ENCODE data around the gene KIAA1217.
"Not testable (repeated sequence)": the region's sequence is repeated elsewhere in the genome, so short reads cannot be mapped to it uniquely, and the experiment has no call there.

KIAA1217 gene

DNA sequence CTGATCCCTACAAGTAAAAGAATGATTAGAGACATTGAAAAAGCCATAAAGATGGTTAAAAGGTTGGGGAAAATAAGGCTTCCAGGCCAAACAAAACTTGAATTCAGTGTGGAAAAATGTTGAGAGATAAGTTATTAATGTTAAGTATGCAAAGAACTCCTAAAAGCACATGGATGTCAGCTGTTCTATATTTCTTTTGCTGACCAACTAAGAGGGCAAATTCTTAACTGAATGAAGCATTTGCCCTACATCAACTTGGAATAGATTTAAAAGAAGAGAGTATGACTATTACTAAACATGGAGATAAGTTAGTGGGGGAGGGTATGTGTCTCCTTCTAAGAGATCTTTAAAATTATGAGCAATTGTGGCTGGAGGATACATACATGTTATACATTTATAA lies 124.8 kb downstream of the KIAA1217 start:
- Histone ChIP-seq H4K8ac (ENCODE audit: low read depth, low read length) (no peak overlapping the region), H4K91ac (ENCODE audit: low read depth, low read length, poor library complexity) (no peak overlapping the region), H2BK120ac (ENCODE audit: low read depth, low read length) (no peak overlapping the region), H3K79me1 (ENCODE audit: low read depth, low read length) (no peaks in the 10 kb centered on the region), H3K4ac (ENCODE audit: low read length) (no peak overlapping the region), H3K9ac (ENCODE audit: low read depth, low read length, poor library complexity) (no peak overlapping the region), H3K14ac (ENCODE audit: low read length) (no peak overlapping the region), H2AFZ (ENCODE audit: low read length) (no peak overlapping the region), H3K23ac (ENCODE audit: low read depth, low read length, poor library complexity) (no peak overlapping the region), H3K4me2 (ENCODE audit: insufficient read depth, low read length, poor library complexity, severe bottlenecking) (no peak overlapping the region), H2AK5ac (ENCODE audit: low read depth, low read length) (no peak overlapping the region), H3K36me3 (replicated peaks in 1 of 2; ENCODE audit: control insufficient read depth in 2 of 2, insufficient read depth in 2 of 2, low read length in 2 of 2) (no peaks in the 10 kb centered on the region), H3K27ac (replicated peaks; ENCODE audit: low read length) (no peak overlapping the region), H2BK15ac (ENCODE audit: low read length) (no peak overlapping the region), H3K4me1 (ENCODE audit: control insufficient read depth in 2 of 2, insufficient read depth in 1 of 2, low read depth in 1 of 2, low read length in 2 of 2) (no peaks in the 10 kb centered on the region), H2BK12ac (ENCODE audit: low read length) (no peak overlapping the region), H2BK5ac (ENCODE audit: low read length) (no peak overlapping the region), H3K27me3 (ENCODE audit: control insufficient read depth in 3 of 3, insufficient read depth in 3 of 3, low read depth in 1 of 3, low read length in 3 of 3) (no peaks in the 10 kb centered on the region), H3K18ac (ENCODE audit: low read length) (no peak overlapping the region), H3K9me3 (replicated peaks in 1 of 2; ENCODE audit: control insufficient read depth in 2 of 2, insufficient read depth in 1 of 2, low read depth in 1 of 2, low read length in 2 of 2) (peaks cover 0 to 4% of the 10 kb centered on the region in 2 donors), H3K4me3 (ENCODE audit: low read length in 2 of 2) (no peak overlapping the region)
- DNase-seq (ENCODE audit: low spot score): no peak

DNA sequence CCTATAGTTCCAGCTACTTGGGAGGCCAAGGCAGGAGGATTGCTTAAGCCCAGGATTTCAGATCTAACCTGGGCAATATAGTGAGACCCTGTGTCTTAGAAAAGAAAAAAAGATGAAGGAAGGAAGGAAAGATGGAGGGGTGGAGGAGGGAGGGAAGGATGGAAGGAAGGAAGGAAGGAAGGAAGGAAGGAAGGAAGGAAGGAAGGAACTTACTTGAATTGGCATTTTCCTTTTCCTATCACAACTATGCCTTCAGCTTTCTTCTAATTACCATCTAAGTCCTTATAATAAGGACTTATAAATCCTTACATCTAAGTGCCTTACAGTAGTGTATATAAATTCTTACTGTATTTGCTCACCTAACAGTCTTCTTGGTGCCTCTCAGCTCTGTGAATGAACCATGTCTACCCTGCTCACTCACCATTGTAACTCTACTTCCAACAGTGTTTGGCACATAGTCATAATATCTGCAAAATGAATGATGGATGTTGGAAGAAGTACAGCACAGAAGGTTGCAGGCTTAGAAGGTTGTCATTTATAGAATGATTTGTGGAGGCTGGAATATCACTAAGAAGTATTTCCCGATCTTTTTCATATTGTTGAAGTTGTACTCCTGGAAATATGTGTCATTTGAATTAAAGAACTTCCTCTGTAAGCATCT lies 125.5 kb downstream of the KIAA1217 start:
- Histone ChIP-seq H2BK12ac (ENCODE audit: low read length) (no peak overlapping the region), H3K18ac (ENCODE audit: low read length) (no peak overlapping the region), H2AFZ (ENCODE audit: low read length) (no peak overlapping the region), H2AK5ac (ENCODE audit: low read depth, low read length) (no peak overlapping the region), H3K27ac (replicated peaks; ENCODE audit: low read length) (no peak overlapping the region), H3K4ac (ENCODE audit: low read length) (no peak overlapping the region), H3K4me2 (ENCODE audit: insufficient read depth, low read length, poor library complexity, severe bottlenecking) (no peak overlapping the region), H3K23ac (ENCODE audit: low read depth, low read length, poor library complexity) (no peak overlapping the region), H3K9ac (ENCODE audit: low read depth, low read length, poor library complexity) (no peak overlapping the region), H3K4me3 (ENCODE audit: low read length in 2 of 2) (no peak overlapping the region), H4K8ac (ENCODE audit: low read depth, low read length) (no peak overlapping the region), H3K36me3 (replicated peaks in 1 of 2; ENCODE audit: control insufficient read depth in 2 of 2, insufficient read depth in 2 of 2, low read length in 2 of 2) (no peaks in the 10 kb centered on the region), H3K4me1 (ENCODE audit: control insufficient read depth in 2 of 2, insufficient read depth in 1 of 2, low read depth in 1 of 2, low read length in 2 of 2) (no peaks in the 10 kb centered on the region), H2BK15ac (ENCODE audit: low read length) (no peak overlapping the region), H4K91ac (ENCODE audit: low read depth, low read length, poor library complexity) (no peak overlapping the region), H3K14ac (ENCODE audit: low read length) (no peak overlapping the region), H2BK5ac (ENCODE audit: low read length) (no peak overlapping the region), H3K79me1 (ENCODE audit: low read depth, low read length) (no peaks in the 10 kb centered on the region), H2BK120ac (ENCODE audit: low read depth, low read length) (no peak overlapping the region), H3K9me3 (replicated peaks in 1 of 2; ENCODE audit: control insufficient read depth in 2 of 2, insufficient read depth in 1 of 2, low read depth in 1 of 2, low read length in 2 of 2) (peaks cover 0 to 4% of the 10 kb centered on the region in 2 donors), H3K27me3 (ENCODE audit: control insufficient read depth in 3 of 3, insufficient read depth in 3 of 3, low read depth in 1 of 3, low read length in 3 of 3) (no peaks in the 10 kb centered on the region)
- WGBS, 2 donors (ENCODE audit: extremely low coverage in 2 of 2, insufficient read length in 2 of 2, insufficient replicate concordance in 1 of 2): no CpG with 5 or more reads among the region's 1 CpG
- DNase-seq (ENCODE audit: low spot score): no peak

DNA sequence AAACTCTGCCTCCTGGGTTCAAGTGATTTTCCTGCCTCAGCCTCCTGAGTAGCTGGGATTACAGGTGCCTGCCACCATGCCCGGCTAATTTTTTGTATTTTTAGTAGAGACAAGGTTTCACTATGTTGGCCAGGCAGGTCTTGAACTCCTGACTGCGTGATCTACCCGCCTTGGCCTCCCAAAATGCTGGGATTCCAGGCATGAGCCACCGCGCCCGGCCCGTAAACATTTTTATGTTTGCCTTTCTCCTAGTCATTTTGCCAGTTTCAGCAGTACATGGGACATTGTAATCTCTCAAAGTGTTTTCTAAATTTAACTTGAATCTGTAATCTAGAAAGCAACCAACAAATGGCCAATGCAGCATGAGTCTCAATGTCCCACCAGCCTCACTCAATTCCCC lies 128.8 kb downstream of the KIAA1217 start:
- H2BK5ac ChIP-seq (ENCODE audit: low read length); DNase-seq (ENCODE audit: low spot score); H2BK12ac ChIP-seq (ENCODE audit: low read length); H3K14ac ChIP-seq (ENCODE audit: low read length); H3K36me3 ChIP-seq (replicated peaks in 1 of 2; ENCODE audit: control insufficient read depth in 2 of 2, insufficient read depth in 2 of 2, low read length in 2 of 2); H3K4me2 ChIP-seq (ENCODE audit: insufficient read depth, low read length, poor library complexity, severe bottlenecking); H3K23ac ChIP-seq (ENCODE audit: low read depth, low read length, poor library complexity); H2BK15ac ChIP-seq (ENCODE audit: low read length); H4K91ac ChIP-seq (ENCODE audit: low read depth, low read length, poor library complexity); H4K8ac ChIP-seq (ENCODE audit: low read depth, low read length); H2BK120ac ChIP-seq (ENCODE audit: low read depth, low read length); H3K4ac ChIP-seq (ENCODE audit: low read length); H2AK5ac ChIP-seq (ENCODE audit: low read depth, low read length); H3K9me3 ChIP-seq (replicated peaks in 1 of 2; ENCODE audit: control insufficient read depth in 2 of 2, insufficient read depth in 1 of 2, low read depth in 1 of 2, low read length in 2 of 2); H2AFZ ChIP-seq (ENCODE audit: low read length); H3K9ac ChIP-seq (ENCODE audit: low read depth, low read length, poor library complexity); H3K79me1 ChIP-seq (ENCODE audit: low read depth, low read length); H3K18ac ChIP-seq (ENCODE audit: low read length); H3K27me3 ChIP-seq (ENCODE audit: control insufficient read depth in 3 of 3, insufficient read depth in 3 of 3, low read depth in 1 of 3, low read length in 3 of 3); H3K27ac ChIP-seq (replicated peaks; ENCODE audit: low read length); H3K4me3 ChIP-seq (ENCODE audit: low read length in 2 of 2); H3K4me1 ChIP-seq (ENCODE audit: control insufficient read depth in 2 of 2, insufficient read depth in 1 of 2, low read depth in 1 of 2, low read length in 2 of 2): not testable (repeated sequence)
- no CpG with 5 or more reads among the region's 7 CpGs for WGBS, 2 donors (ENCODE audit: extremely low coverage in 2 of 2, insufficient read length in 2 of 2, insufficient replicate concordance in 1 of 2)

DNA sequence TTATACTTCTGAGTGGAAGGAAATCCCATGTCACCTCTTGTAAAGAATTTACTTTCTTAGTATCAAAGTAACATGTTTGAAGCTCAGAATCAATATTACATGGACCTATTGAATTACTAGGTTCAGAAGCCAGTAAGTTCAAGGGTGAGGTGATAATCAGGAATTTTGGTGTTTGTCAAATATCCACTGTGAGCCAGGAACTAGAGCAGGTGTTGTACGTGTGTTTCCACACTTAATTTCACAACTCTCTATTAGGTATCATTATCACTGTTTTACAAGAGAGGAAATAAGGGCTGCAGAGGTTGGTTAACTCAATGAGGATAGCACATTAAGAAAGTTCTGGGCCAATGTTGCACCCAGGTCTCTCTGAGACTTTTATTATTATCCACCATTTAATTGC lies 130.4 kb downstream of the KIAA1217 start:
- WGBS, 2 donors (ENCODE audit: extremely low coverage in 2 of 2, insufficient read length in 2 of 2, insufficient replicate concordance in 1 of 2): no CpG with 5 or more reads among the region's 1 CpG
- DNase-seq (ENCODE audit: low spot score): no peak
- no peaks in the 10 kb centered on the region for H3K27me3 ChIP-seq (ENCODE audit: control insufficient read depth in 3 of 3, insufficient read depth in 3 of 3, low read depth in 1 of 3, low read length in 3 of 3)
- no peak overlapping the region for H4K8ac ChIP-seq (ENCODE audit: low read depth, low read length)
- H2BK12ac ChIP-seq (ENCODE audit: low read length): no peak overlapping the region
- no peak overlapping the region for H3K4me2 ChIP-seq (ENCODE audit: insufficient read depth, low read length, poor library complexity, severe bottlenecking)
- H3K4me1 ChIP-seq (ENCODE audit: control insufficient read depth in 2 of 2, insufficient read depth in 1 of 2, low read depth in 1 of 2, low read length in 2 of 2): no peaks in the 10 kb centered on the region
- no peak overlapping the region for H3K27ac ChIP-seq (replicated peaks; ENCODE audit: low read length)
- H2BK120ac ChIP-seq (ENCODE audit: low read depth, low read length): no peak overlapping the region
- no peak overlapping the region for H3K23ac ChIP-seq (ENCODE audit: low read depth, low read length, poor library complexity)
- no peak overlapping the region for H3K4ac ChIP-seq (ENCODE audit: low read length)
- no peak overlapping the region for H2AK5ac ChIP-seq (ENCODE audit: low read depth, low read length)
- H3K36me3 ChIP-seq (replicated peaks in 1 of 2; ENCODE audit: control insufficient read depth in 2 of 2, insufficient read depth in 2 of 2, low read length in 2 of 2): no peaks in the 10 kb centered on the region
- no peak overlapping the region for H2BK5ac ChIP-seq (ENCODE audit: low read length)
- H3K4me3 ChIP-seq (ENCODE audit: low read length in 2 of 2): no peak overlapping the region
- no peak overlapping the region for H3K14ac ChIP-seq (ENCODE audit: low read length)
- no peak overlapping the region for H4K91ac ChIP-seq (ENCODE audit: low read depth, low read length, poor library complexity)
- H3K9me3 ChIP-seq (replicated peaks in 1 of 2; ENCODE audit: control insufficient read depth in 2 of 2, insufficient read depth in 1 of 2, low read depth in 1 of 2, low read length in 2 of 2): peaks cover 0 to 4% of the 10 kb centered on the region in 2 donors
- no peak overlapping the region for H3K9ac ChIP-seq (ENCODE audit: low read depth, low read length, poor library complexity)
- no peaks in the 10 kb centered on the region for H3K79me1 ChIP-seq (ENCODE audit: low read depth, low read length)
- no peak overlapping the region for H3K18ac ChIP-seq (ENCODE audit: low read length)
- H2AFZ ChIP-seq (ENCODE audit: low read length): no peak overlapping the region
- H2BK15ac ChIP-seq (ENCODE audit: low read length): no peak overlapping the region

Measured in neuronal stem cell (in vitro differentiated cells).